ENCODE measurements around the gene LDLRAD1. TPM values are rescaled to one million over a fixed set of nuclear protein-coding genes. Genes with fewer than 3 reads are reported as not detected.
"Not testable (repeated sequence)": the region's sequence is repeated elsewhere in the genome, so short reads cannot be mapped to it uniquely, and the experiment has no call there.

The LDLRAD1 gene
- total RNA-seq, 1 experiment from 2014 or later: 0.30 TPM

GRCh38 chr1:53994516-53994915 lies 23.5 kb downstream of the LDLRAD1 start:
- H3K9me2 ChIP-seq (ENCODE audit: insufficient read depth); POLR2A ChIA-PET; H3K4me3 ChIP-seq (replicated peaks in 1 of 2; ENCODE audit: low read depth in 1 of 2, low read length in 2 of 2); intact Hi-C loops (cut with micrococcal nuclease); H3K4me1 ChIP-seq (ENCODE audit: control insufficient read depth in 1 of 2, insufficient read depth in 2 of 2, low read length in 2 of 2); BruUV-seq (replicated peaks); RAD21 ChIA-PET (ENCODE audit: low non-redundant PET in 1 of 2, low total read pairs in 2 of 2, uncharacterized antibody in 2 of 2, unreplicated experiment in 2 of 2); H3K79me2 ChIP-seq (ENCODE audit: insufficient read depth, low read length); ATAC-seq; H3K9me3 ChIP-seq (ENCODE audit: control insufficient read depth in 1 of 2, insufficient read depth in 1 of 2, low read depth in 1 of 2, low read length in 2 of 2); DNase-seq (ENCODE audit: low read depth, low spot score); CTCF ChIA-PET; H4K20me1 ChIP-seq (ENCODE audit: insufficient read depth); H3K27ac ChIP-seq (ENCODE audit: low read depth, low read length); H3K36me3 ChIP-seq (ENCODE audit: control insufficient read depth in 1 of 2, insufficient read depth in 2 of 2, low read length in 2 of 2); H2AFZ ChIP-seq (ENCODE audit: low read depth, low read length, poor library complexity, severe bottlenecking); H3K4me2 ChIP-seq (ENCODE audit: low read length); H3K27me3 ChIP-seq (ENCODE audit: insufficient read depth, low read length); H3K9ac ChIP-seq (ENCODE audit: low read length): not testable (repeated sequence)

GRCh38 chr1:53992085-53992874 lies 25.7 kb downstream of the LDLRAD1 start:
- Histone ChIP-seq H3K4me2 (ENCODE audit: low read length) (no peak overlapping the region), H3K9me3 (ENCODE audit: control insufficient read depth in 1 of 2, insufficient read depth in 1 of 2, low read depth in 1 of 2, low read length in 2 of 2) (no peaks in the 10 kb centered on the region), H3K36me3 (ENCODE audit: control insufficient read depth in 1 of 2, insufficient read depth in 2 of 2, low read length in 2 of 2) (no peaks in the 10 kb centered on the region), H3K27ac (ENCODE audit: low read depth, low read length) (no peak overlapping the region), H3K4me1 (ENCODE audit: control insufficient read depth in 1 of 2, insufficient read depth in 2 of 2, low read length in 2 of 2) (no peaks in the 10 kb centered on the region), H4K20me1 (ENCODE audit: insufficient read depth) (no peaks in the 10 kb centered on the region), H3K79me2 (ENCODE audit: insufficient read depth, low read length) (no peaks in the 10 kb centered on the region), H3K9me2 (ENCODE audit: insufficient read depth) (no peaks in the 10 kb centered on the region), H3K27me3 (ENCODE audit: insufficient read depth, low read length) (no peaks in the 10 kb centered on the region), H2AFZ (ENCODE audit: low read depth, low read length, poor library complexity, severe bottlenecking) (no peak overlapping the region), H3K9ac (ENCODE audit: low read length) (no peak overlapping the region), H3K4me3 (replicated peaks in 1 of 2; ENCODE audit: low read depth in 1 of 2, low read length in 2 of 2) (no peak overlapping the region)
- no TSS peak for BruUV-seq (replicated peaks)
- intact Hi-C loops (cut with micrococcal nuclease): no loop called here
- ATAC-seq (peak; percentile 89), DNase-seq (ENCODE audit: low read depth, low spot score) (no peak)
- TF ChIP-seq YY1 (IDR thresholded peaks at IDR 0.05; ENCODE audit: extremely low read depth, insufficient replicate concordance, low read depth, low read length): no peak
- no peak for TF ChIP-seq ATF3 (IDR thresholded peaks at IDR 0.05)
- no peak for TF ChIP-seq ZFX (IDR thresholded peaks at IDR 0.05)
- TF ChIP-seq RAD21 (IDR thresholded peaks at IDR 0.05; ENCODE audit: low read depth): peak; percentile 67
- peak; percentile 32 to 45 (median 42); a peak in 4 of 6 replicates for TF ChIP-seq CTCF (IDR thresholded peaks at IDR 0.05 in 2 of 3, conservative IDR thresholded peaks at IDR 0.05 in 1 of 3; ENCODE audit: borderline replicate concordance in 1 of 3, insufficient read depth in 1 of 3, low read depth in 2 of 3, low read length in 2 of 3)
- no peak for TF ChIP-seq EZH2 (IDR thresholded peaks at IDR 0.05)
- TF ChIP-seq REST (IDR thresholded peaks at IDR 0.05; ENCODE audit: low read depth): no peak
- peak; percentile 43; the same call in 1 of the 2 replicates for TF ChIP-seq CBX3 (IDR thresholded peaks at IDR 0.05; ENCODE audit: low read depth)
- ChIA-PET RAD21 (ENCODE audit: low non-redundant PET in 1 of 2, low total read pairs in 2 of 2, uncharacterized antibody in 2 of 2, unreplicated experiment in 2 of 2) (interaction anchor here (1.1 to 1.2 kb wide), 2 partner anchors 90 kb away, joined by 3 to 5 read pairs; no protein-coding TSS in a partner anchor), POLR2A (no interaction called here), CTCF (interaction anchor here (0.7 to 1.1 kb wide), 3 partner anchors 8 to 129 kb away, joined by 3 to 8 read pairs (median 3); no protein-coding TSS in a partner anchor)

Measured in HCT116 (cell line).